Measurements from ENCODE around the gene MAPK8IP1.

Gene MAPK8IP1

GRCh38 chr11:45917623-45918330, 32.3 kb downstream of the MAPK8IP1 start, which contains the start of gene PEX16:
PEX16 (minus strand) TSS chr11:45917877; CDS start chr11:45917811, 66 bp downstream.
- peak within 1 kb of the TSS; percentile 99 for H3K4me3 ChIP-seq (ENCODE audit: low read depth, low read length)
- TF ChIP-seq CTCF (conservative IDR thresholded peaks at IDR 0.05; ENCODE audit: low read depth, low read length), result no peak
- peak; percentile 100 for DNase-seq (ENCODE audit: low read depth)

GRCh38 chr11:45918331-45918941, 33.0 kb downstream of the MAPK8IP1 start:
- no peak for TF ChIP-seq CTCF (conservative IDR thresholded peaks at IDR 0.05; ENCODE audit: low read depth, low read length)
- peak; percentile 78 for DNase-seq (ENCODE audit: low read depth)
- peak overlapping the region; percentile 99 for H3K4me3 ChIP-seq (ENCODE audit: low read depth, low read length)

GRCh38 chr11:45918962-45919675, 33.7 kb downstream of the MAPK8IP1 start:
- H3K4me3 ChIP-seq (ENCODE audit: low read depth, low read length), result peak overlapping the region; percentile 99
- no peak for TF ChIP-seq CTCF (conservative IDR thresholded peaks at IDR 0.05; ENCODE audit: low read depth, low read length)
- no peak for DNase-seq (ENCODE audit: low read depth)

- DNase-seq (ENCODE audit: low read depth), result no peak
- TF ChIP-seq CTCF (conservative IDR thresholded peaks at IDR 0.05; ENCODE audit: low read depth, low read length), result no peak
These were observed 34.5 kb downstream of the MAPK8IP1 start for GRCh38 chr11:45919806-45920530.

GRCh38 chr11:45920531-45921477, 35.4 kb downstream of the MAPK8IP1 start:
- no peak for DNase-seq (ENCODE audit: low read depth)
- H3K4me3 ChIP-seq (ENCODE audit: low read depth, low read length), result no peak overlapping the region
- TF ChIP-seq CTCF (conservative IDR thresholded peaks at IDR 0.05; ENCODE audit: low read depth, low read length), result no peak

More at GRCh38 chr11:45919806-45920530, 34.5 kb downstream of the MAPK8IP1 start:
- no peak overlapping the region for H3K4me3 ChIP-seq (ENCODE audit: low read depth, low read length)

Measured in choroid plexus epithelial cell (primary cell).